ENCODE results near the gene MBNL2.

Gene MBNL2

DNA sequence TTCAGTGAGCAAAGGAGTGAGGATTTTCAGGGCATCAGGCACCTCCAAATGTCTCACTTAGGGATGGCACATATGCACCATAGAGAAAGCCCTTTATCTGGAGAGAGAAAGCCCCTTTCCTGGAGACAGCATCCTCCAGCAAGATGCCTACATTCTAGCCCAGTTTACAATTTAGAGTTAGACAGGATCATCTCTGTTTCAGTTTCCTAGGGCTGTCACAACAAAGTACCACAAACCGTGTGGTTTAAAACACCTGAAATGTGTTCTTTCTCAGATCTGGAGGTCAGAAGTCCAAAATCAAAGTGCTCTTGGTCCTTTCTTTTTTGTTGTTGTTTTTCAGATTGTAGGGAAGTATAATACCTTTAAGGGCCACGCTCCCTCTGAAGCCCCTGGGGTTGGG is 61.8 kb downstream of the MBNL2 start:
- TF ChIP-seq, protein P1, sequence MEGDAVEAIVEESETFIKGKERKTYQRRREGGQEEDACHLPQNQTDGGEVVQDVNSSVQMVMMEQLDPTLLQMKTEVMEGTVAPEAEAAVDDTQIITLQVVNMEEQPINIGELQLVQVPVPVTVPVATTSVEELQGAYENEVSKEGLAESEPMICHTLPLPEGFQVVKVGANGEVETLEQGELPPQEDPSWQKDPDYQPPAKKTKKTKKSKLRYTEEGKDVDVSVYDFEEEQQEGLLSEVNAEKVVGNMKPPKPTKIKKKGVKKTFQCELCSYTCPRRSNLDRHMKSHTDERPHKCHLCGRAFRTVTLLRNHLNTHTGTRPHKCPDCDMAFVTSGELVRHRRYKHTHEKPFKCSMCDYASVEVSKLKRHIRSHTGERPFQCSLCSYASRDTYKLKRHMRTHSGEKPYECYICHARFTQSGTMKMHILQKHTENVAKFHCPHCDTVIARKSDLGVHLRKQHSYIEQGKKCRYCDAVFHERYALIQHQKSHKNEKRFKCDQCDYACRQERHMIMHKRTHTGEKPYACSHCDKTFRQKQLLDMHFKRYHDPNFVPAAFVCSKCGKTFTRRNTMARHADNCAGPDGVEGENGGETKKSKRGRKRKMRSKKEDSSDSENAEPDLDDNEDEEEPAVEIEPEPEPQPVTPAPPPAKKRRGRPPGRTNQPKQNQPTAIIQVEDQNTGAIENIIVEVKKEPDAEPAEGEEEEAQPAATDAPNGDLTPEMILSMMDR (conservative IDR thresholded peaks at IDR 0.05): no peak
- no peak for TF ChIP-seq ZFX (IDR thresholded peaks at IDR 0.05)

DNA sequence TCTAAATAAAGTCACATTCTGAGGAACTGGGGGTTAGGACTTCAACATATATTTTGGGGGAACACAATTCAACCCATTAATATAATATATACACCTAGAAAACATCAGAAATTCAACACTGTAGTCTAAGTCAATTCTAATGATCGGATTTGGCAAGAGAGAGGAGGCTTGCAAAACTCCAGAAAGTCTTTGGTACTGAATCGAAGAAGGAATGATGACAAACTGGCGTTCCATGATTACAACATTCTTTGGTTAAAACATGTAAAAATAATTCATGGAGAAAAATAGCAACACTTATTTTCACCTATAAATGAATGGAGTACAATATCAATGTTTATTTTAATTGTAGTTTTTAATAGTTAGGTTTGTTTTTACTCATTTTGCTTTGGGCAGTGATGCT is 62.4 kb downstream of the MBNL2 start:
- no peak for TF ChIP-seq ZFX (IDR thresholded peaks at IDR 0.05)
- TF ChIP-seq, protein P1 (conservative IDR thresholded peaks at IDR 0.05): no peak
- no peak overlapping the region for H3K27ac ChIP-seq

More for the DNA sequence above, 61.8 kb downstream of the MBNL2 start:
- H3K27ac ChIP-seq: no peak overlapping the region

DNA sequence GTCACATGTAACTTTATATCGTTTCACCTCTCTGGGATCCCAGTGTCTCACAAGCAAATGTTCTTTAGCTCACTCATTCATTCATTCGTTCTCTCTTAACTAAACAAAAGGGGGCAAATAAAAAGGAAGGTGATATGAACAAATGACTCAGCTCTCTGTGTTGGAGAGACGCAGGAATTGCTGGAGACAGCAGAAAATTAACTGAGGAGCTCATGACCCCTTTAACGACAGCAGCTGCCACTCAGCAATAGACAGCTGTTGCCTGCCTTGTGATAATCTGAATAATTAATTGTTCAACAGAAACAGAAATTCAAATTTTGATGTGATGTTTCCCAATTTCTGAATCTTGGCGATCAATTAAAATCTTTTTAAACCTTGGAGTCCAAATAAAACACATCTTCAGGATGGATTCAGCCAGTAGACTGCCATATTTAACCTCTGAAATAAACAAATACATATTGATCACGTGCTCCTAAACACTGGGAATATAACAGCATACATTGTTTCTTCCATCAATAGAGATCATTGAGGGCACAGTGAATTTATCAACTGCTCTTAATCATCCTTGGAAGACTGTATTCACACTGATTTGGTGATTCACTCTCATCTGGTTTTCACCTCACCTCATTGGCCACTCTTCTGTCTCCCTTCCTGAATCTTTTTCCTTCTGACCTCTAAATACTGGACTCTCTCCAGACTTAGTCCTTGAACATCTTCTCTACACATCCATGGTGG is 63.3 kb downstream of the MBNL2 start:
- no peak overlapping the region for H3K27ac ChIP-seq
- TF ChIP-seq, protein P1 (conservative IDR thresholded peaks at IDR 0.05): no peak
- no peak for TF ChIP-seq ZFX (IDR thresholded peaks at IDR 0.05)

DNA sequence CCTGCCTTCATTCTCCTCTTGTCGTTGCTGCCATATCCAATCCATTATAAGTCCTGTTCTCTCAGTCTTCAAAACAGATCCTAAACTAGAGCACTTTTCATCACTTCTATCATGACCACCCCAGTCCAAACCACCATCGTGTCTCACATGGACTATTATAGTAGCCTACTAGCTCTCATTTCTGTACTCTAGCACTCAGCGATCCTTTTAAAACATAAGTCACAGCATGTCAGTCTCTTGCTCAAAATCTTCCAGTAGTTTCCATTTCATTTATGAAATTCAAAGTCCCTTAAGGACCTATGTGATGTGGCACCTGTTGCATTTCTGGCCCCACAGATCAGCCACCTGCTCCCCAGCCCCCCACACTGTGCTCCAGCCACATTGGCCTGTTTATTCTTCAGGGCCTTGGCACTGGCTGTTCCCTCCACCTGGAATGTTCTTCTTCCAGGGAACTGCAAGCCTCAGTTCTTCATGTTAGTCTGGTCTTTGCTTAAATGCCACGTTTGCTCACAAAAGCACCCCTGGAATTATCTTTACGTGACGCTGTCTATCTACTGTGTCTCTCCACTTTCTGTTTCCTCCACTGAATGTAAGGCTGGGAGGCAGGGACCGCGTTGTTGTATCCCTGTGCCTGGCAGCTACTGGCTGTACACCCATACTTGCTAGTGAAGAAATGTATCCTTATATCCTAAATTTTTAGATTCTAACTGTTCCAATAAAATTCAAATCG is 64.3 kb downstream of the MBNL2 start:
- TF ChIP-seq, protein P1 (conservative IDR thresholded peaks at IDR 0.05): no peak
- TF ChIP-seq ZFX (IDR thresholded peaks at IDR 0.05): no peak
- H3K27ac ChIP-seq: no peak overlapping the region

DNA sequence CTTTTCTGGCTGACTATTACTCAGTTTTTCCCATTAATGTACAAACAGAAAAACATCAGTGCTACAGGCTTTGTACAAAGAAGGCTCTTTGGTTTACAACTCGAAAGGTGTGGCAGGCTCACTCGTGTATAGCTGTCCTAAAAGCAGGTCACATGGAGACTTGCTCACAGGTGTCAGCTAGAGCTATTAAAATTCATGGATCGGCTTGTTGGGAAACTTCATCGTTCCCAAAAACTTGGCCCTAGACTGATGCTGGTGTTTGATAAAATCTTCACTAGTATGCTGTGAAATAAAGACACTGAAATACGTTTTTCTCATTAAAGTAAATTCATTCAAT is 64.9 kb downstream of the MBNL2 start:
- no peak overlapping the region for H3K27ac ChIP-seq
- TF ChIP-seq, protein P1 (conservative IDR thresholded peaks at IDR 0.05): no peak
- no peak for TF ChIP-seq ZFX (IDR thresholded peaks at IDR 0.05)

DNA sequence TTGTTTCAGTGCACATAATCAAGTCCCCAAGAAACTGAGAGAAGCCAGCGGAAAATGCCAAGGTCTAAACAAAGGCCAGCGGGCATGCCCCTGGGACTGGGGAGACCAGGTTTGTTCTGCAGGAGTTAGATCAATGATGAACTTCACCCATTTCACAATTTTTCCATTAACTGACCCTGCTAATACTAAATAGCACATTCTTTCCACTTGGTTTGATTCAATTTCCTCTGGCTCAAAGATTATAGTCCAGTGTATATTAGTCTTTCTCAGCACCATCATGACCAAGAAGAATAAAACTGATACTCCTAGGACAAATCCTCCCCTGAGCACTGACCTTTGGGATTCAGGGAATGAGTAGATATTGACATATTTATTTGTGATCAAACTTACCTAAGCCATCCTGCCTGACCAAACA is 66.4 kb downstream of the MBNL2 start:
- H3K27ac ChIP-seq: no peak overlapping the region
- TF ChIP-seq, protein P1 (conservative IDR thresholded peaks at IDR 0.05): no peak
- no peak for TF ChIP-seq ZFX (IDR thresholded peaks at IDR 0.05)

DNA sequence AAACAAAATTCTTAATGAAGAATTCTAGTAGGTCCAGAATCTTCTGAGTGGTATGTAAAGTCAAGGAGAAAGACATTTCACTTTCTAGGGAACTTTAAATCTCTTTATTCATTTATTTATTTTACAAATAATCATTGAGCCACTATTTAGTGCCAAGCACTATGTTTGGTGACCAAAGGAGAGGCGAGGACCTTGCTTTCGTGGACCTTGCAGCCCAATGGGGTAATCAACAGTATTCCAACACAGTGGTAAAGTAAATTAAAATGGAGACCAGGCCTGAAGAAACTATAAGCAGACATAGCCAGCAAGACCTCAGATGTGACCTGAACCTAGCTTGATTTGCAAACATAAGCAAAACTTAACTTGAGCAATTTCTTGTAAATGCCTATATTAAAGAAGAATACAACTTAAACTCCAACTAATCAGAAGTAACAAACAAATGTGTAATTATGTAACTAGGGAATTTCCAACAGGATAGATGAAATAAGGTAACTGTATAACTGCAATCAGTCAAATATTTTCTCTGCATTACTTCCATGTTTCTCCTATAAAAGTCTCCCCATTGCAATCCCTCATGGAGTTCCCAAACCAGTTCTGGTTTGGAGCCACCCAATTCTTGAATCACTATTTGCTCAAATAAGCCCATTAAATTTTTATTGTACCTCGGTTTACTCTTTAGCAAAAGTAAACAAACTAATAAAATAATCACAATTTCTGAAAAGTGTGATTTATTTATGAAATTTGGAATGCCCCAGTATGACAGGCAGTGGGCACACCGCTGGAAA is 67.6 kb downstream of the MBNL2 start:
- TF ChIP-seq, protein P1 (conservative IDR thresholded peaks at IDR 0.05): no peak
- TF ChIP-seq ZFX (IDR thresholded peaks at IDR 0.05): no peak
- no peak overlapping the region for H3K27ac ChIP-seq
